GM19452 (cell line): Measurements from ENCODE around the gene CCR7.

ENCODE experiments used
- ATAC-seq: cut with Tn5 transposase; IDR thresholded peaks from one replicate; pipeline ENCODE4 v1.9.1; 2021; ENCODE audit not compliant: unreplicated experiment

Gene CCR7

GRCh38 chr17:40519089-40519775 is 46.0 kb downstream of the CCR7 start:
- ATAC-seq, result no peak

- ATAC-seq, result no peak
These were observed 46.7 kb downstream of the CCR7 start for GRCh38 chr17:40518401-40519088.

- no peak for ATAC-seq
These were observed 47.3 kb downstream of the CCR7 start for GRCh38 chr17:40517981-40518380.

GRCh38 chr17:40517286-40517662 is 48.0 kb downstream of the CCR7 start:
- ATAC-seq, result no peak

- ATAC-seq, result peak; percentile 83
These were observed 48.5 kb downstream of the CCR7 start for GRCh38 chr17:40516581-40517285.

GRCh38 chr17:40515491-40516041 is 49.7 kb downstream of the CCR7 start:
- ATAC-seq, result no peak

GRCh38 chr17:40515011-40515410 is 50.3 kb downstream of the CCR7 start:
- no peak for ATAC-seq

- ATAC-seq, result no peak
These were observed 51.0 kb downstream of the CCR7 start for GRCh38 chr17:40514013-40514875.

- no peak for ATAC-seq
These were observed 53.5 kb downstream of the CCR7 start for GRCh38 chr17:40511667-40512220.

- ATAC-seq, result no peak
These were observed 54.1 kb downstream of the CCR7 start for GRCh38 chr17:40511136-40511535.

GRCh38 chr17:40510328-40510648 is 55.0 kb downstream of the CCR7 start:
- ATAC-seq, result no peak

GRCh38 chr17:40509626-40510327 is 55.5 kb downstream of the CCR7 start:
- no peak for ATAC-seq

GRCh38 chr17:40506786-40507185 is 58.5 kb downstream of the CCR7 start:
- no peak for ATAC-seq
